HL-60 (cell line): ENCODE data around the gene NXF1.
"Not testable (repeated sequence)": the region's sequence is repeated elsewhere in the genome, so short reads cannot be mapped to it uniquely, and the experiment has no call there.

Experiments
- DNase-seq, 2 experiments: peaks; one replicate each; pipeline ENCODE4 v3.0.0-alpha.2; 2010 to 2020; ENCODE audit warnings: low read depth in 1 of 2, low spot score in 1 of 2
- H3K27ac ChIP-seq: fragments of 250-450 bp; sonication (Bioruptor Pico); replicated peaks from 2 replicates; pipeline ENCODE4 v1.5.1; 2020; ENCODE audit warnings: mild to moderate bottlenecking, moderate library complexity
- H3K27me3 ChIP-seq: fragments of 250-450 bp; sonication (Bioruptor Pico); 2 replicates; pipeline ENCODE4 v1.5.1; 2021; ENCODE audit warnings: mild to moderate bottlenecking, moderate library complexity; ENCODE audit not compliant: insufficient read depth, poor library complexity, severe bottlenecking
- H3K4me3 ChIP-seq: replicated peaks from 2 replicates; pipeline ENCODE4 v1.5.1; 2011; ENCODE audit warnings: mild to moderate bottlenecking, control low read depth, low read length; ENCODE audit not compliant: insufficient read depth
- CTCF ChIP-seq: IDR thresholded peaks from one replicate; pipeline ENCODE4 v1.5.1; 2011; ENCODE audit warnings: low read length, control low read depth, inconsistent platforms; ENCODE audit not compliant: insufficient read depth
- GABPA ChIP-seq: IDR thresholded peaks from 2 replicates; pipeline ENCODE4 v1.6.1; 2012; ENCODE audit warnings: low read depth
- POLR2AphosphoS5 ChIP-seq: IDR thresholded peaks from 2 replicates; pipeline ENCODE4 v1.6.1; 2012; ENCODE audit warnings: low read depth
- REST ChIP-seq: IDR thresholded peaks from 2 replicates; pipeline ENCODE4 v1.6.1; 2012; ENCODE audit warnings: low read depth; ENCODE audit not compliant: insufficient replicate concordance
- SPI1 ChIP-seq: IDR thresholded peaks from 2 replicates; pipeline ENCODE4 v1.6.1; 2012; ENCODE audit warnings: low read depth, mild to moderate bottlenecking, borderline replicate concordance

The NXF1 gene

DNA sequence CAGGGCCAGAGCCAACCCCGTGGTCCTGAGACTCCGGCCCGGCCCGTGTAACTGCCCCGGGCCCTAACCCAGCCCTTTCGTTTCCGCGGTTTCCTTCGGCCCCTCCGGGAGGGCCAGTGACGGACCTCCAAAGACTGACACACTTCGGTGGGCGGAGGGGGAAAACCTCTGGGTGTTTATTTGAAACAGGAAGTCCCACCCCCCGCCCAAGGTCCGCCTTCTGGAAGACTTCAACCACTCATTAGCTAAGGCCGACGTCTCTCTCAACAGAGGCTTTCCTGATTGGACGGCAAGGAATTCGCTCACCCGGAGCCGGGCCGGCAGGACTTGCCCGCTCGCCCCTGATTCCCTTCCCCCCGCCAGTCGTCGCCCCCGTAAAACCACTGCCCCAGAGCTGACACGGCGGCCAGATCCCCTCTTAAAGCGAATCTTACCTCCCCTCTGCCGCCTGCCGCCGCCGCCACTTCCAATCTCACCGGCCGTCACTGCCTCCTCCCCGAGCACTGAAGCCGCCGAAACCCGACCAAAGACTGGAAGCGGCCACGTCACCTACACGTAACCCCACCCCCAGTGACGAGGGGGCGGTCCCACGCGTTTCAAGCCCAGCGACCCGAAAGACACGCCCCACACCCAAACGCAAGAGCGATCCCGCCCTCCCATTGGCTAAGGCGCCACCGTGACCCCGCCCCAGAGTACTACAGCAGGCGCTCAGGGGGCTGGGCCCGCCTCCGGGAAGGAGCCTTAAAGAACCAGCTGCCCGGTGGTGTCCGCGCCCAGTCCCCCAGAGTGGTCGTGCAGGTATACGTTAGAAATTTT lies 26.5 kb upstream of the NXF1 start, which contains the start of gene STX5:
Gene STX5 (minus strand): TSS at position 532 of the 816 bp plus-strand sequence. CDS start 808 bp downstream, outside the sequence.
- peak within 1 kb of the TSS; percentile 94 for H3K4me3 ChIP-seq
- peak within 1 kb of the TSS; percentile 92 for H3K27ac ChIP-seq

GRCh38 chr11:62830904-62831519 lies 25.8 kb upstream of the NXF1 start:
- DNase-seq: no peak
- TF ChIP-seq REST: no peak
- TF ChIP-seq SPI1: no peak
- TF ChIP-seq POLR2AphosphoS5: no peak
- TF ChIP-seq GABPA: no peak
- TF ChIP-seq CTCF: no peak
- H3K27ac ChIP-seq: peak overlapping the region; percentile 92
- peak overlapping the region; percentile 94 for H3K4me3 ChIP-seq
- no peaks in the 10 kb centered on the region for H3K27me3 ChIP-seq

More for the DNA sequence above, 26.5 kb upstream of the NXF1 start, which contains the start of gene STX5:
- peak; percentile 96 to 99 for DNase-seq
- H3K27me3 ChIP-seq: no peaks in the 10 kb centered on the region
- TF ChIP-seq SPI1 (peak; percentile 65; the same call in 1 of the 2 replicates), GABPA (peak; percentile 92), REST (peak; percentile 44), POLR2AphosphoS5 (no peak; the same call in 1 of the 2 replicates), CTCF (no peak)

DNA sequence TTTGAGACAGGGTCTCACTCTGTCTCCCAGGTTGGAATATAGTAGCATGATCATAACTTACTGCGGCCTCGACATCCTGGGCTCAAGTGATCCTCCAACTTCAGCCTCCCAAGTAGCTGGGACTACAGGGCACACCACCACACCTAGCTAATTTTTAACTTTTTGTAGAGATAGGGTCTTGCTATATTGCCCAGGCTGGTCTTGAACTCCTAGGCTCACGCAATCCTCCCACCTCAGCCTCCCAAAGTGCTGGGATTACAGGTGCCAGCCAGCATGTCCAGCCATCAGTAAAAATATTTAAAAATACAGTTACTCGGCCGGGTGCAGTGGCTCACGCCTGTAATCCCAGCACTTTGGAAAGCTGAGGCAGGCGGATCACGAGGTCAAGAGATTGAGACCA lies 22.9 kb upstream of the NXF1 start:
- H3K27me3 ChIP-seq, DNase-seq, H3K4me3 ChIP-seq, H3K27ac ChIP-seq: not testable (repeated sequence)

DNA sequence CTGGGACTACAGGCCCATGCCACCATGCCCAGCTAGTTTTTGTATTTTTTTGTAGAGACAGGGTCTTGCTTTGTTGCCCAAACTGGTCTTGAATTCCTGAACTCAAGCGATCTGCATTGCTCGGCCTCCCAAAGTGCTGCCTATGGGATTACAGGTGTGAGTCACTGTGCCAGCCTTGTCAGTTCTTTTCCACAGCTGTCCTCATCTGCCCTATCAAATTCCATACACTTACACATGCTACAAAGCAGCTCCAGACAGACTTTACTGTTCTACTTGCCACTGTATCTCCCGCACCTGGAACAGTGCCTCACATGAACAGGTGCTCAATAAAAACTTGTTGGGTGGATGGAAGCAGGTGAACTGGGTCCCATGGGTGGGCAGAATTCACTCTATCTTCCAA lies 18.4 kb upstream of the NXF1 start:
- DNase-seq: no peak
- no peak overlapping the region for H3K4me3 ChIP-seq
- H3K27me3 ChIP-seq: no peaks in the 10 kb centered on the region
- no peak overlapping the region for H3K27ac ChIP-seq
- TF ChIP-seq GABPA (no peak), REST (no peak), SPI1 (no peak), CTCF (no peak), POLR2AphosphoS5 (no peak)
